ENCODE results near the gene HSPA4. TPM values are rescaled to one million over a fixed set of nuclear protein-coding genes. Genes with fewer than 3 reads are reported as not detected.

Gene HSPA4
- total RNA-seq, 1 experiment from 2014 or later = 337 TPM

- H3K9me3 ChIP-seq (ENCODE audit: low read depth, low read length, poor library complexity, severe bottlenecking) = no peaks in the 10 kb centered on the region
- no peaks in the 10 kb centered on the region for H3K4me1 ChIP-seq (ENCODE audit: insufficient read depth, low read length, poor library complexity, severe bottlenecking)
- no peak for DNase-seq (ENCODE audit: low spot score)
- no peak overlapping the region for H3K4me3 ChIP-seq (ENCODE audit: low read depth, low read length, poor library complexity, severe bottlenecking)
- H3K27me3 ChIP-seq (replicated peaks; ENCODE audit: insufficient read depth, low read depth, low read length, poor library complexity) = no peaks in the 10 kb centered on the region
- BruUV-seq (replicated peaks) = no TSS peak
- no peak overlapping the region for H3K27ac ChIP-seq (ENCODE audit: low read depth, low read length, poor library complexity, severe bottlenecking)
- no peaks in the 10 kb centered on the region for H3K36me3 ChIP-seq (ENCODE audit: insufficient read depth, low read length, poor library complexity, severe bottlenecking)
- no peak for TF ChIP-seq EZH2 (IDR thresholded peaks at IDR 0.05; ENCODE audit: borderline replicate concordance, low read depth, low read length, poor library complexity, severe bottlenecking)
- no peak for TF ChIP-seq CTCF (conservative IDR thresholded peaks at IDR 0.05; ENCODE audit: low read depth, low read length)
- intact Hi-C loops (cut with micrococcal nuclease; ENCODE audit: unreplicated experiment) = loop anchor here (5.0 kb wide), 2 partner anchors 148 to 828 kb away; no protein-coding TSS in a partner anchor
- POLR2A ChIA-PET (ENCODE audit: low non-redundant PET) = interaction anchor here (0.5 kb wide), 1 partner anchor 134 kb away, joined by 3 read pairs; no protein-coding TSS in a partner anchor
- CTCF ChIA-PET = no interaction called here
Measured at GRCh38 chr5:133114166-133114932, 62.5 kb downstream of the HSPA4 start.

- DNase-seq (ENCODE audit: low spot score) = no peak
- no peaks in the 10 kb centered on the region for H3K36me3 ChIP-seq (ENCODE audit: insufficient read depth, low read length, poor library complexity, severe bottlenecking)
- POLR2A ChIA-PET (ENCODE audit: low non-redundant PET) = no interaction called here
- H3K9me3 ChIP-seq (ENCODE audit: low read depth, low read length, poor library complexity, severe bottlenecking) = no peaks in the 10 kb centered on the region
- no peak for TF ChIP-seq EZH2 (IDR thresholded peaks at IDR 0.05; ENCODE audit: borderline replicate concordance, low read depth, low read length, poor library complexity, severe bottlenecking)
- no peaks in the 10 kb centered on the region for H3K4me1 ChIP-seq (ENCODE audit: insufficient read depth, low read length, poor library complexity, severe bottlenecking)
- no TSS peak for BruUV-seq (replicated peaks)
- CTCF ChIA-PET = no interaction called here
- intact Hi-C loops (cut with micrococcal nuclease; ENCODE audit: unreplicated experiment) = loop anchor here (5.0 kb wide), 2 partner anchors 147 to 827 kb away; no protein-coding TSS in a partner anchor
- no peak overlapping the region for H3K4me3 ChIP-seq (ENCODE audit: low read depth, low read length, poor library complexity, severe bottlenecking)
- no peak overlapping the region for H3K27ac ChIP-seq (ENCODE audit: low read depth, low read length, poor library complexity, severe bottlenecking)
- no peaks in the 10 kb centered on the region for H3K27me3 ChIP-seq (replicated peaks; ENCODE audit: insufficient read depth, low read depth, low read length, poor library complexity)
Measured at GRCh38 chr5:133114933-133115310, 63.1 kb downstream of the HSPA4 start.

- POLR2A ChIA-PET (ENCODE audit: low non-redundant PET) = no interaction called here
- CTCF ChIA-PET = no interaction called here
- DNase-seq (ENCODE audit: low spot score) = no peak
Measured at GRCh38 chr5:133116601-133117000, 64.8 kb downstream of the HSPA4 start.

GRCh38 chr5:133117166-133117911 lies 65.5 kb downstream of the HSPA4 start:
- no peak for TF ChIP-seq CTCF (conservative IDR thresholded peaks at IDR 0.05; ENCODE audit: low read depth, low read length)
- no peak for TF ChIP-seq EZH2 (IDR thresholded peaks at IDR 0.05; ENCODE audit: borderline replicate concordance, low read depth, low read length, poor library complexity, severe bottlenecking)
- no peak for DNase-seq (ENCODE audit: low spot score)
- no peaks in the 10 kb centered on the region for H3K4me1 ChIP-seq (ENCODE audit: insufficient read depth, low read length, poor library complexity, severe bottlenecking)
- H3K9me3 ChIP-seq (ENCODE audit: low read depth, low read length, poor library complexity, severe bottlenecking) = no peaks in the 10 kb centered on the region
- CTCF ChIA-PET = interaction anchor here (0.6 kb wide), 1 partner anchor 212 kb away, joined by 6 read pairs; no protein-coding TSS in a partner anchor
- POLR2A ChIA-PET (ENCODE audit: low non-redundant PET) = no interaction called here
- intact Hi-C loops (cut with micrococcal nuclease; ENCODE audit: unreplicated experiment) = no loop called here
- H3K27ac ChIP-seq (ENCODE audit: low read depth, low read length, poor library complexity, severe bottlenecking) = no peak overlapping the region
- H3K36me3 ChIP-seq (ENCODE audit: insufficient read depth, low read length, poor library complexity, severe bottlenecking) = no peaks in the 10 kb centered on the region
- no peak overlapping the region for H3K4me3 ChIP-seq (ENCODE audit: low read depth, low read length, poor library complexity, severe bottlenecking)
- no TSS peak for BruUV-seq (replicated peaks)
- H3K27me3 ChIP-seq (replicated peaks; ENCODE audit: insufficient read depth, low read depth, low read length, poor library complexity) = no peaks in the 10 kb centered on the region

More at GRCh38 chr5:133116601-133117000, 64.8 kb downstream of the HSPA4 start:
- Histone ChIP-seq H3K27ac (ENCODE audit: low read depth, low read length, poor library complexity, severe bottlenecking) (no peak overlapping the region), H3K4me3 (ENCODE audit: low read depth, low read length, poor library complexity, severe bottlenecking) (no peak overlapping the region), H3K36me3 (ENCODE audit: insufficient read depth, low read length, poor library complexity, severe bottlenecking) (no peaks in the 10 kb centered on the region), H3K27me3 (replicated peaks; ENCODE audit: insufficient read depth, low read depth, low read length, poor library complexity) (no peaks in the 10 kb centered on the region), H3K9me3 (ENCODE audit: low read depth, low read length, poor library complexity, severe bottlenecking) (no peaks in the 10 kb centered on the region), H3K4me1 (ENCODE audit: insufficient read depth, low read length, poor library complexity, severe bottlenecking) (no peaks in the 10 kb centered on the region)
- BruUV-seq (replicated peaks) = no TSS peak
- intact Hi-C loops (cut with micrococcal nuclease; ENCODE audit: unreplicated experiment) = no loop called here
- no peak for TF ChIP-seq EZH2 (IDR thresholded peaks at IDR 0.05; ENCODE audit: borderline replicate concordance, low read depth, low read length, poor library complexity, severe bottlenecking)

All from A673 (cell line).